H7 (cell line): ENCODE results near the gene RAG2. TPM values are rescaled to one million over a fixed set of nuclear protein-coding genes. Genes with fewer than 3 reads are reported as not detected.

Source experiments
- total RNA-seq: library from RNA; depleted of rRNA; stranded (reverse); fragments of >200 nt; shearing (Covaris generic); gene quantifications from 2 replicates; pipeline ENCODE4 v1.2.3, GENCODE V29; 2014; rRNA removed

The RAG2 gene
- total RNA-seq, 1 experiment from 2014 or later, result not detected

Other genes starting within 250 kb of the RAG2 start
- 6.0 and 6.9 TPM in 2 replicates for gene TRAF6, start 88.0 kb downstream of the RAG2 start, total RNA-seq
- 0.66 and 1.1 TPM in 2 replicates for gene RAG1, start 30.2 kb downstream of the RAG2 start, total RNA-seq
- 22.3 and 26.8 TPM in 2 replicates for gene IFTAP, start 3.7 kb downstream of the RAG2 start, total RNA-seq